Activated CD8-positive, alpha-beta T cell treated with anti-CD3 and anti-CD28 coated beads for 36 hours (primary cell): ENCODE data around the gene NOL3. TPM values are rescaled to one million over a fixed set of nuclear protein-coding genes. Genes with fewer than 3 reads are reported as not detected.

Experiments used
- ATAC-seq: fragments of 200-7000 bp; cut with Tn5 transposase; one replicate; pipeline ENCODE4 v1.10.0; 2021; ENCODE audit warnings: mild to moderate bottlenecking, moderate library complexity
- CTCF ChIA-PET: fragments of 350-600 bp; sonication (Branson Sonifier 250); formaldehyde crosslinking; loops from one replicate; lab custom pipeline; 2021; ENCODE audit warnings: antibody characterized with exemption; lab: Charles Lee
- POLR2A ChIA-PET: fragments of 350-600 bp; sonication (Branson Sonifier 250); formaldehyde crosslinking; loops from one replicate; lab custom pipeline; 2021; ENCODE audit warnings: antibody characterized with exemption; lab: Charles Lee
- DNase-seq: peaks from one replicate; pipeline ENCODE4 v3.0.0-alpha.2; 2020
- H3K27ac Mint-ChIP-seq: one replicate; pipeline ENCODE4 v1.8.0; 2021; ENCODE audit warnings: mild to moderate bottlenecking, mixed read lengths
- H3K27me3 Mint-ChIP-seq: one replicate; pipeline ENCODE4 v1.8.0; 2021; ENCODE audit warnings: mixed read lengths
- H3K36me3 Mint-ChIP-seq: one replicate; pipeline ENCODE4 v1.8.0; 2021; ENCODE audit warnings: low read depth, mixed read lengths
- H3K4me1 Mint-ChIP-seq: one replicate; pipeline ENCODE4 v1.8.0; 2021; ENCODE audit warnings: low read depth, mixed read lengths
- H3K4me3 Mint-ChIP-seq: one replicate; pipeline ENCODE4 v1.8.0; 2021; ENCODE audit warnings: mild to moderate bottlenecking, moderate library complexity, mixed read lengths
- H3K9me3 Mint-ChIP-seq: one replicate; pipeline ENCODE4 v1.8.0; 2021; ENCODE audit warnings: mixed read lengths
- CTCF ChIP-seq: fragments of 200-600 bp; IDR thresholded peaks from one replicate; pipeline ENCODE4 v1.8.0; 2022; ENCODE audit warnings: antibody characterized with exemption, mild to moderate bottlenecking
- intact Hi-C: fragments of 100-400 bp; cut with micrococcal nuclease; formaldehyde crosslinking; loops from one replicate; pipeline ENCODE4 v1.10.0; 2022
- total RNA-seq, 2 experiments: library from RNA; stranded (reverse); gene quantifications; one replicate each; pipeline ENCODE4 v1.2.3, GENCODE V29; 2021

Gene NOL3
- total RNA-seq, 2 experiments from 2014 or later = 24.5 to 25.3 TPM

DNA sequence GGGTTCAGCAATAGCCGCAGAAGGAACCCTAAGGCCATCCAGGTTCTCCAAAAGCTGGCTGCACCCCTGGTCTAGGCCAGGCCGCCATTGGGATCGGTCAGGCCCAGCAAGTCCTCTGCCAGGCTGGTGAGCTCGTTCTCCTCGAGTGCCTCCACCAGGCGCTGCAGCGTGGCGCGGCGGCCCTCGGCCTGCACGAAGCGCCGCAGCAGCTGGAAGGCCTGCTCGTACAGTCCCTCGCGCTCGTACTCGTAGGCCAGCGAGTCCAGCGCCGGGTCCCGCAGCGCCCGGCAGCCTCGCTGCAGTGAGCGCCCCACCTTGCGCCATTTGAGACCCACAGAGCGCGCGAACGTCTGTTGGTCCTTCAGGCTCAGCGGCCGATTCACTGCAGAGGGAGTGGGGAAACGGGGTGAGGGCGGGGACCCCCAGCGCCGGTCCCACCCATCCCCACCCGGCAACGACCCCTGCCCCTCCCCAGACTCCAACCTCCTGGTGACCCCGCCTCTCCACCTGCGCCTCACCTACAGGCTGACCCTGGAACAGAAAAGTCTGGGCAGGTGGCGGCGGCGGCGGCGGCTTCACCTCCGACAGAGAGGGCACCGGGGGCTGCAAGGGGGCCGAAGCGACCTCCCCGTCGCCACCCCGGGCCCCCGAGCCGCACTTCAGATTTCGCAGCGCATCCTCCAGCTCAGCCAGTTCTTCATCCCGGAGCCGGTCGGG is 15.6 kb upstream of the NOL3 start:
- intact Hi-C loops = loop anchor here (5.0 kb wide), 4 partner anchors 122 to 202 kb away; no protein-coding TSS in a partner anchor
- no peak for TF ChIP-seq CTCF
- no peak for ATAC-seq
- peak overlapping the region; percentile 66 for H3K4me3 Mint-ChIP-seq
- no peak overlapping the region for H3K27ac Mint-ChIP-seq
- H3K36me3 Mint-ChIP-seq = peaks cover 13% of the 10 kb centered on the region
- POLR2A ChIA-PET = interaction anchor here (0.8 to 2.3 kb wide), 8 partner anchors 23 to 176 kb away, joined by 3 to 5 read pairs (median 3); partner anchors contain the start of gene EXOC3L1
- H3K9me3 Mint-ChIP-seq = no peaks in the 10 kb centered on the region
- CTCF ChIA-PET = interaction anchor here (0.6 to 15.9 kb wide), 69 partner anchors 9 to 267 kb away, joined by 3 to 209 read pairs (median 6); partner anchors contain the start of genes CBFB, CES3, CES4A and EXOC3L1
- peaks cover 27% of the 10 kb centered on the region for H3K27me3 Mint-ChIP-seq
- H3K4me1 Mint-ChIP-seq = peaks cover 43% of the 10 kb centered on the region
- DNase-seq = no peak

DNA sequence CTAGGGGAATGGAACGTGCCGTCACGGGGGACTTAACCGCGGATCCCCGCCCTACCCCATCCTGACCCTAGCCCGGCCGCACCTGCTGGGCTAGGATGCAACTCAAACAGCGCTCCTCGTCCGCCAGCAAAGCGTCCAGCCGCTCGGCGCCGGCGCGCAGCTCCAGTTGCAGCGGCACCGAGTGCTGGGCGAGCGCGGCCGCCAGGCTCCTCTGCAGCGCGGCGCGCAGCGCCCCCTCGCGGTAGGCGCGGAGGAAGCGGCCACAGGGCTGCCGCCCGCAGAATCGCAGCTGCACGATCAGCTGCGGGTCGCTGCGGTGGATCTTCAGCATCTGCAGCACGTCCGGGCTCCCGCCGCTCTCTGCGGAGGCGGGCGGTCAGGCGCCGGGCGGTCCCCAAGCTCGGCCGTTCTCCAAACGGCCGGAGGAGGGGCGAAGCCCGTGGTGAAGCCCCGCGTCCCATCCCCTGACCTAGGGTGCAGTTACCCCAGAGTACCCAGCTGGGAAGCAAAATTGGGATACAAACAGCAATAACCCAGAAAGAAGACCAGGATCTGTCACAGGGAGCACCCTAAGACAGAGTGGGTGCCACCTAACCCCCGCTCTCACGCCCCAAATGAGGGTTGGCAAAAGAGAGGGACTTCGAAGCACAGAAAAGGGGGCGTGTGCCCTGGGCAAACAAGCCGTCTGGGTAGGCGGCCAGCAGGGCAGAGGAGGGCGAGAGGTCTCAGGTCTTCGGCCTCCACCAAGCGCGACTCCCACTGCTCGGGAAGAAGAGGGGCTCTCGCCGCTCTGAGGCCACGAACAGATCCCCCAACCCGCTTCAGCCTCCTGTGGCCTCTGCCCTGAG is 14.8 kb upstream of the NOL3 start:
- peaks cover 27% of the 10 kb centered on the region for H3K27me3 Mint-ChIP-seq
- POLR2A ChIA-PET = interaction anchor here (0.8 to 1.1 kb wide), 7 partner anchors 22 to 177 kb away, joined by 3 to 5 read pairs (median 3); partner anchors contain the start of gene EXOC3L1
- peaks cover 13% of the 10 kb centered on the region for H3K36me3 Mint-ChIP-seq
- H3K27ac Mint-ChIP-seq = no peak overlapping the region
- peak overlapping the region; percentile 66 for H3K4me3 Mint-ChIP-seq
- CTCF ChIA-PET = interaction anchor here (0.6 to 15.9 kb wide), 70 partner anchors 8 to 274 kb away, joined by 3 to 209 read pairs (median 6); partner anchors contain the start of genes CBFB, CES3, CES4A and EXOC3L1
- intact Hi-C loops = loop anchor here (5.0 kb wide), 4 partner anchors 123 to 203 kb away; no protein-coding TSS in a partner anchor
- DNase-seq = peak; percentile 80
- TF ChIP-seq CTCF = peak; percentile 98
- ATAC-seq = peak; percentile 26
- H3K4me1 Mint-ChIP-seq = peaks cover 43% of the 10 kb centered on the region
- H3K9me3 Mint-ChIP-seq = no peaks in the 10 kb centered on the region

GRCh38 chr16:67156143-67156844 is 14.0 kb upstream of the NOL3 start:
- TF ChIP-seq CTCF = no peak
- ChIA-PET CTCF (interaction anchor here (1.0 to 15.9 kb wide), 27 partner anchors 10 to 275 kb away, joined by 3 to 209 read pairs (median 12); partner anchors contain the start of genes CES3, HSF4 and NOL3), POLR2A (interaction anchor here (1.1 to 1.7 kb wide), 2 partner anchors 21 to 125 kb away, joined by 4 read pairs; no protein-coding TSS in a partner anchor)
- Mint-ChIP-seq H3K27ac (no peak overlapping the region), H3K27me3 (peaks cover 24% of the 10 kb centered on the region), H3K4me3 (no peak overlapping the region), H3K9me3 (no peaks in the 10 kb centered on the region), H3K4me1 (peaks cover 41% of the 10 kb centered on the region), H3K36me3 (peaks cover 16% of the 10 kb centered on the region)
- intact Hi-C loops = loop anchor here (5.0 kb wide), 4 partner anchors 124 to 204 kb away; no protein-coding TSS in a partner anchor
- ATAC-seq = no peak
- peak; percentile 30 for DNase-seq

DNA sequence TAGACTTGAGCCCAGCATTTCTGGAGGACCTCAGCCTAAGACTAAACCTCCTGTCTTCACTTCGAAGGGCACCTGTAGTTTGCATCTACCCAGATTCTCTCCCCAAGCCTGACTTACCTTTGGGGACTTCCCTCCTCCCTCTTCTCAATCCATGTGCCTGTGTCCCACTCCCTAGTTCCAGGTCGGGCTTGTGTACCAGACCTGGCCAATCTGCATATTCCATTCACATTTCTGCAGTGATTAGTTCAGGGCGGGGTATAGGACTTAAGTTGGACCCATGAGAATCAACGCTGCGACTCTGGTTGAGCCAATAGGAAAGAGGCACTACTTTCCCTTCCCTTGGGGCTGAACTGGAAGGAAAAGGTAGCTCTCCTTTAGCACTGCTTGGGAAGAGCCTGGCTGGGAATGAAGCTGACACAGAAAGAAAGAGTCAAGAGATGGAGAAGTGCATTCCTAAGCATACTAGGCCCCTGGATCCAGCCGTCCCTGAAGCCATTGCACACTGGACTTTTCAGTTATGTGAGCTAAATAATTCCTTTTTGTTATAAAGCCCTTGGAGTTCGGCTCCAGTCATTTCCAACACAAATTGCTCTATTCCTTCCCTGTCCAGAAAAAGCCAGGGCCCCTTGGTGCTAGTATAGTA is 13.1 kb upstream of the NOL3 start:
- H3K36me3 Mint-ChIP-seq = peaks cover 24% of the 10 kb centered on the region
- no peak overlapping the region for H3K27ac Mint-ChIP-seq
- ChIA-PET POLR2A (interaction anchor here (0.8 to 1.7 kb wide), 4 partner anchors 8 to 126 kb away, joined by 3 to 4 read pairs (median 4); no protein-coding TSS in a partner anchor), CTCF (interaction anchor here (1.0 to 15.9 kb wide), 11 partner anchors 15 to 210 kb away, joined by 3 to 209 read pairs (median 5); partner anchors contain the start of genes HSF4 and NOL3)
- TF ChIP-seq CTCF = no peak
- peaks cover 25% of the 10 kb centered on the region for H3K27me3 Mint-ChIP-seq
- no peak for ATAC-seq
- peaks cover 47% of the 10 kb centered on the region for H3K4me1 Mint-ChIP-seq
- peak; percentile 4 for DNase-seq
- no peak overlapping the region for H3K4me3 Mint-ChIP-seq
- intact Hi-C loops = loop anchor here (5.0 kb wide), 4 partner anchors 125 to 205 kb away; no protein-coding TSS in a partner anchor
- H3K9me3 Mint-ChIP-seq = no peaks in the 10 kb centered on the region
